Mucosa of rectum (tissue), 2 donors: ENCODE data around the gene TWF2.

ENCODE experiments used
- H3K27ac ChIP-seq, 2 donors: one replicate each; pipeline ENCODE4 v1.7.0; 2013; ENCODE audit warnings: inconsistent platforms in 2 of 2, low read depth in 2 of 2, low read length in 2 of 2
- H3K27me3 ChIP-seq, 2 donors: one replicate each; pipeline ENCODE4 v1.7.0; 2013; ENCODE audit warnings: low read length in 2 of 2; ENCODE audit not compliant: control insufficient read depth in 2 of 2, insufficient read depth in 2 of 2
- H3K36me3 ChIP-seq, 2 donors: one replicate each; pipeline ENCODE4 v1.7.0; 2013; ENCODE audit warnings: low read length in 2 of 2; ENCODE audit not compliant: control insufficient read depth in 2 of 2, insufficient read depth in 2 of 2
- H3K4me1 ChIP-seq, 2 donors: one replicate each; pipeline ENCODE4 v1.7.0; 2013; ENCODE audit warnings: low read length in 2 of 2, mild to moderate bottlenecking in 1 of 2; ENCODE audit not compliant: control insufficient read depth in 2 of 2, insufficient read depth in 2 of 2
- H3K4me3 ChIP-seq, 2 donors: one replicate each; pipeline ENCODE4 v1.7.0; 2013; ENCODE audit warnings: low read length in 2 of 2
- H3K9ac ChIP-seq, 2 donors: one replicate each; pipeline ENCODE4 v1.7.0; 2013; ENCODE audit warnings: low read length in 2 of 2, low read depth in 1 of 2, mild to moderate bottlenecking in 1 of 2
- H3K9me3 ChIP-seq, 2 donors: one replicate each; pipeline ENCODE4 v1.7.0; 2013; ENCODE audit warnings: low read length in 2 of 2; ENCODE audit not compliant: control insufficient read depth in 2 of 2
- donor health status: healthy.
- donor health status: Normal muscosa, but diverticular disease.

TWF2 gene

DNA sequence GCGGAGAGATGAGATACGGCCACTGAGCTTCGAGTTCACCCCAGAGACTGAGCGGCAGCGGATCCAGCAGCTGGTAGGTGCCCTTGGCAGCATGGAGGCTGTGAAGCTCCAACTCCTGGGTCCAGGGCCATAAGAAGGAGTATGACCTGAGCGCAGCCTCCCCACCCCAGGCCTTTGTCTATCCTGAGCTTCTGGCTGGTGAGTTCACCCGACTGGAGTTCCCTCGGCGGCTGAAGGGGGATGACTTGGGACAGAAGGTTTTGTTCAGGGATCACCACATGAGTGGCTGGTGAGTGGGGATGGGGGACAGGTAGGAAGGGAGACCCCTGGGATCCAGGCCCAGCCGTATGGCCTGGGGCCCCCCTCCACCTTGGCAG, 9.2 kb upstream of the TWF2 start:
- Histone ChIP-seq H3K4me3 (no peak overlapping the region), H3K9ac (no peak overlapping the region), H3K4me1 (peaks cover 13 to 17% of the 10 kb centered on the region in 2 donors), H3K9me3 (no peaks in the 10 kb centered on the region), H3K27ac (no peak overlapping the region), H3K27me3 (no peaks in the 10 kb centered on the region), H3K36me3 (peaks cover 15 to 22% of the 10 kb centered on the region in 2 donors)

DNA sequence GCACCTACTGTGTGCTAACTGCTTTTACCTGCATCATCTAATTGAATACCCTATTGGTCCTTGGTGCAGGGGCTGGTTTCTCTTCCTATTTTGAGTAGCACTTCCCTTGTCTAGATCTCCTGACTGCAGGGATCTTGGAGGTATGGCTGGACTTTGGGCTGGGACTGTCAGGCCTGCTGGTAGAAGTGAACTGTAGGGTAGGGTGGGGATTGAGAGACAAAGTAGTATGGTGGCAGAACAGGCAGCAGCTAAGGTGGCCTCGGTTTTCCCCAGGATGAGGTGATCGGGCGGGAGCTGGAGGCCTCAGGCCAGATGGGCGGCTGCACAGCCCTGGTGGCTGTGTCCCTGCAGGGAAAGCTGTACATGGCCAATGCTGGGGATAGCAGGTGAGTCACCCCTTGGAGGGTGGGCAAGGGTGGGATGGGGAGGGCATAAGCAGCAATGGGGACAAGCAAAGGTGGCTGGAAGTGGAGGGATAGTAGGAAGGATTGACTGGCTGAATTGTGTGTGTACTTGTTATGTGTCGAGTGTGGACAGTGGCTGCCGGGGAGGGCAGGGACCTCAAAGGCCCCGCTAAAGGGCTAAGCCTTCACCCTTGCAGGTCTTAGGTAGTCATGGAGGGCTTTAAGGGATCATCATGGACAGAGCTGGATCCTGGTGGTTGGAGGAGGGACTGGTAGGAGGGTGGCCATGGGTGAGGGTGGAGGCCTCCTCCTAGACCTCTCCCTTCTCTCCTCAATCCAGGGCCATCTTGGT, 8.6 kb upstream of the TWF2 start:
- Histone ChIP-seq H3K4me3 (peak overlapping the region in 1 of 2 donors; percentile 22), H3K4me1 (peaks cover 11 to 17% of the 10 kb centered on the region in 2 donors), H3K27me3 (no peaks in the 10 kb centered on the region), H3K9ac (no peak overlapping the region), H3K9me3 (no peaks in the 10 kb centered on the region), H3K27ac (no peak overlapping the region), H3K36me3 (peaks cover 11 to 19% of the 10 kb centered on the region in 2 donors)

DNA sequence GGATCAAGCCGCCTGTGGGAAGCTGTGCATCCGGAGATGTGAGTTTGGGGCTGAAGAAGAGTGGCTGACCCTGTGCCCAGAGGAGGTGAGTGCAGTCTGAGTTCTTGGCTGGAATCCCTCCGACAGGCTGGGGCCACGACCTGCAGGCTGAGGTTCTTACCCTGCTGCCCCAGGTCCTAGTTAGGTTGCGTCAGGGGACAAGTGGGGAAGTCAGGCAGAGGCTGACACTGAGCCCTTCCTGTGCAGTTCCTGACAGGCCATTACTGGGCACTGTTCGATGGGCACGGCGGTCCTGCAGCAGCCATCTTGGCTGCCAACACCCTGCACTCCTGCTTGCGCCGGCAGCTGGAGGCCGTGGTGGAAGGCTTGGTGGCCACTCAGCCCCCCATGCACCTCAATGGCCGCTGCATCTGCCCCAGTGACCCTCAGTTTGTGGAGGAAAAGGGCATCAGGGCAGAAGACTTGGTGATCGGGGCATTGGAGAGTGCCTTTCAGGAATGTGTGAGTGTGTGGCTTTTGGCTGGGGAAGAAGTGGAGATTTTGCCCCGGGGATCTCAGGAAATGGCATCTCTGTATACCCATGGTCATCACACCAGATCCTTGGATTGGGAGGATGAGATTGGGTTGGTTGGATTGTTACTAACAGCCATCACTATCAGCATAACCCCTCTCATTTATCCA, 7.9 kb upstream of the TWF2 start:
- Histone ChIP-seq H3K4me3 (peak overlapping the region; percentile 72 to 74), H3K27me3 (no peaks in the 10 kb centered on the region), H3K27ac (peak overlapping the region in 1 of 2 donors; percentile 87), H3K9me3 (no peaks in the 10 kb centered on the region), H3K4me1 (peaks cover 11 to 17% of the 10 kb centered on the region in 2 donors), H3K36me3 (peaks cover 11 to 19% of the 10 kb centered on the region in 2 donors), H3K9ac (no peak overlapping the region)

DNA sequence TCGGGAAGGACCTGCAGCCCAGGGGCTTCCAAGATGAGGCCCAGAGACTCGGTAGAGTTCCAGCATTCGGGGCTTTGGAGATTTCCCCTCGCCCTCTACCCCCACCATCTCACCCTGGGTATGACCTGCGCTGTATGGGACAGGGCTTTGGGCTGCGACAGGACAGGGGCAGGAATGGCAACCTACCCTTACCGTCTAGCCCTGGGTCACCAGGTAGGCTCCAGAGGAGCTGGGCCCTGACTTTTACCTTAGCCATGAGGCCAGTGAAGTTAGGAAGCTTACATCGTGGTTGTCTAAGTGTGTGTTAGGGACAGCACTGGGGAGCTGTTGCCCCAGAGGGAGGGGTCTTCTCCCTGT, 7.3 kb upstream of the TWF2 start:
- peak overlapping the region; percentile 61 to 87 for H3K27ac ChIP-seq
- H3K4me1 ChIP-seq, result peaks cover 11 to 17% of the 10 kb centered on the region in 2 donors
- no peaks in the 10 kb centered on the region for H3K27me3 ChIP-seq
- H3K9ac ChIP-seq, result peak overlapping the region; percentile 75 to 83
- peaks cover 11 to 16% of the 10 kb centered on the region in 2 donors for H3K36me3 ChIP-seq
- H3K4me3 ChIP-seq, result peak overlapping the region; percentile 72 to 74
- no peaks in the 10 kb centered on the region for H3K9me3 ChIP-seq

DNA sequence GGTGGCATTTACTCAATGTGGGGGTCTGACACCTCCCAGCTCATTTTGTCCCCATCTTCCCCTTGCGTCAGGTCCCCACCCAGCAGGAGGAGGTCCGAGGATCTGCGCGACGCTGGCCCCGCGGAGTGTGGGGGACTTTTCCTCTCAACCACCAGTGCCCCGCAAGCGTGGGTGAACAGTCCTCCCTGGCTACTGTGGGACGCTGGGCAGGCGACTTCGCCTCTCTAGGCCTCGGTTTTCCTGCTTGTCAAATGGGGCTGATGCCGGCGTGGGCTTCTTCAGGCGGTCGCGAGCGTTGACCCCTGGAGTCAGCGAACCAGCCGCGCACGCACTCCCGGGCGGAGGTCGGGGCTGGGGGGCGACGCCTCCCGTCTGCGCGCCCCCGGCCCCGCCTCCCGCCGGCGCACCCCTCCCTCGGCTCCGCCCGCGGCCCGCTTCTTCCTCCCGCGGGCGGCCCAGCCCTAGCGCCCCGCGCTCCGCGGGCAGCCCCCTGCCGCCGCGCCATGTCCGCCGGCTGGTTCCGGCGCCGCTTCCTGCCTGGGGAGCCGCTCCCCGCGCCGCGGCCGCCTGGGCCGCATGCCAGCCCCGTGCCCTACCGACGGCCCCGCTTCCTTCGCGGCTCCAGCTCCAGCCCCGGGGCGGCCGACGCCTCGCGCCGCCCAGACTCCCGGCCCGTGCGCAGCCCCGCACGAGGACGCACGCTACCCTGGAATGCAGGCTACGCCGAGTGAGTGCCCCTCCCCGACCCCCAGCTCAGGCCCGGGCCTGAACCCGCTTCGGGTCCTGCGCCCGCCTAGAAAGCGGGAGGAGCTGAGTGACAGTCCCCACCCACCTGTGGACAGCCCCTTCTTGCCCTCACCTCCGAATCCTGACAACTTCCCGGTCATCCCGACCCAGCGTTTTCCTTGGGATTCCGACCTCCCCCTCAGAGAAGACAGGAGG, 6.6 kb upstream of the TWF2 start, which contains the start of gene PPM1M:
TSS of gene PPM1M (plus strand) at position 438 of the 942 bp plus-strand sequence. CDS start at position 504, 66 bp downstream.
- Histone ChIP-seq H3K36me3 (peaks cover 11 to 13% of the 10 kb centered on the region in 2 donors), H3K27me3 (no peaks in the 10 kb centered on the region), H3K9me3 (no peaks in the 10 kb centered on the region), H3K4me3 (peak within 1 kb of the TSS; percentile 72 to 74), H3K4me1 (peaks cover 11 to 17% of the 10 kb centered on the region in 2 donors), H3K27ac (peak within 1 kb of the TSS; percentile 72 to 87), H3K9ac (peak within 1 kb of the TSS; percentile 75 to 83)

DNA sequence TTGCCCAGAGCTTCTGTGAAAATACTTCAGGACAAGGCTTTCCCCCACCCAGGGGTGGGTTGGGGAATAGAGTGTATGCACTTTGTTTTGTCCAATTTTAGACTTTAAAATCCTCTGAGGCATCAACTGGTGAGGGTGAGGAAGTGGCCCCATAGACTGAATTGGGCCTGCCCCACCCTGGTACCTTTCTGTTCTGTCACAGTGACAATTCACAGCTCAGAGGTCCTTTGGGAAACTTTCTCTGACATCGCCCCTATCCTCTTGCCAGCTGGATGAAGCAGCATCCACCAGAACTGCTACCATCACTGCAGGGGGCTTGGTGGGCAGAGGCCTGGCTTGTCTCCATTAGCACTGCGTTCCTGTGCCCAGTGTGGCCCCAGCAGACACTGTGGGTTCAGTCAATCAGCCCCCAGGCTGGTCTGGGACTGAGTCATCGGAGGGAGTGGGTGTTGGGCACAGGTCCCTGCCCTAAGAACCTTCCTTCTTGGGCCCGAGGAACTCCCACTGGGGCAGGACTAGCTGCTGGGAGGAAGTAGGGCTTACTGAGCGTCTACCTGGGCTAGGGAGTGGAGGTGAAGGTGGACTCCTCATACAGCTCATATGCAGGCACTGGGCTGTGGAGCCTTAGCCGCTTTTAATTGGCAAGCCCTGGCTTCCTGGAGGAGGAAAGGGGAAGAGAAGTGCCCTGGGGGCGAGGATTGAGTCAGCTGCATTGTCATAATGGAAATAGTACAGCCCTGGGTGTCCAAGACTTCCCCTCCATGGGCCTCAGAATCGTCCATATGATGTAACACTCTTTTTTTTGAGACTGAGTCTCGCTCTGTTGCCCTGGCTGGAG, 5.1 kb upstream of the TWF2 start:
- Histone ChIP-seq H3K9ac (peak overlapping the region in 1 of 2 donors; percentile 32), H3K27ac (peak overlapping the region in 1 of 2 donors; percentile 87), H3K36me3 (peaks cover 5% of the 10 kb centered on the region in 2 donors), H3K27me3 (no peaks in the 10 kb centered on the region), H3K9me3 (no peaks in the 10 kb centered on the region), H3K4me1 (peaks cover 18 to 20% of the 10 kb centered on the region in 2 donors), H3K4me3 (no peak overlapping the region)

DNA sequence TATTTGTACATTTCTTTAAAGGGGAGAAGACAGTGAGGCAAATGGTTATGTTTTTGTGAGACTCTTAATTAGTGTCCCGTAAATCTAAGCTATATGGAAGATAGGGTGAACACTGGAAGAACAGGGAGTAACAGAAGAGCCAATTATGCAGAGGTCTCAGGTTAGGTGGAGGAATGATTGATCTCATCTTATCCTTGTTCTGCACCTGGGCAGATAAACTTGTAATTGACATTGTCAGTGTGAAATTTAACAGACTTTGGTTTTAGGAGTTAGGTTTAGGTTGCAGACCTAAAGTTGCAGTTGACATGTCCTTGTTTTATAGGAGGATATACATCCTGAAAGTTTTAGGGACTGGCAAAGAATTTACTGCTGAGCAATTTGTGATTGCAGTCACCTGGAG, 3.1 kb upstream of the TWF2 start:
- Histone ChIP-seq H3K27ac (no peak overlapping the region), H3K4me3 (no peak overlapping the region), H3K9me3 (no peaks in the 10 kb centered on the region), H3K27me3 (no peaks in the 10 kb centered on the region), H3K36me3 (no peaks in the 10 kb centered on the region), H3K4me1 (peaks cover 34% of the 10 kb centered on the region in 2 donors), H3K9ac (no peak overlapping the region)

DNA sequence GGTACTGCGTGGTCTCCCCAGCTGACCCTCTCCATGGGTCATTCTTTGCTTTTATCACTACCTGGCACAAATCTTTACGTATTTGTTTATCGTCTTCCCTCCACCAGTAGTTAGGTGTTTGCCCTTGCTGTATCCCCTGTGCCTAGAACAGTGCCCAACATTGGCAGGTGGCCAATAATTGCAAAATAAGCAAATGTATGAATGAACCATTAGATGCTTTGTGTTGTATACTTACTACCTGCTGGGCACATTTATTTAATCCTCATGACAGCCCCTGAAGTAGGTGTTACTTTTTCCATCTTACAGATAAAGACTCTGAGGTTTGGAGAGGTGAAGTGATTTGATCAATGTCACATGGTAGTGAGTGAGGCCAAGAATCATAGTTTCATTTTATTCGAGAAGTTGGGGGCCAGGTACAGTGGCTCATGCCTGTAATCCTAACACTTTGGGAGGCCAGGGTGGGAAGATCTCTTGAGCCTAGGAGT, 2.0 kb upstream of the TWF2 start:
- no peak overlapping the region for H3K4me3 ChIP-seq
- no peaks in the 10 kb centered on the region for H3K27me3 ChIP-seq
- H3K4me1 ChIP-seq, result peaks cover 34 to 38% of the 10 kb centered on the region in 2 donors
- H3K36me3 ChIP-seq, result no peaks in the 10 kb centered on the region
- H3K9ac ChIP-seq, result no peak overlapping the region
- no peak overlapping the region for H3K27ac ChIP-seq
- H3K9me3 ChIP-seq, result no peaks in the 10 kb centered on the region
